GM18507 (cell line): Measurements from ENCODE around the gene KIF26B.
"Not testable (repeated sequence)": the region's sequence is repeated elsewhere in the genome, so short reads cannot be mapped to it uniquely, and the experiment has no call there.

Experiments
- DNase-seq: peaks from one replicate; pipeline ENCODE4 v3.0.0; 2011; ENCODE audit warnings: low read depth; ENCODE audit not compliant: insufficient read length; ENCODE audit errors: extremely low spot score
- FAIRE-seq: peaks from 2 replicates; lab custom pipeline; 2011; peaks lifted over from hg19 to GRCh38; lab: Jason Lieb, UNC

KIF26B gene

DNA sequence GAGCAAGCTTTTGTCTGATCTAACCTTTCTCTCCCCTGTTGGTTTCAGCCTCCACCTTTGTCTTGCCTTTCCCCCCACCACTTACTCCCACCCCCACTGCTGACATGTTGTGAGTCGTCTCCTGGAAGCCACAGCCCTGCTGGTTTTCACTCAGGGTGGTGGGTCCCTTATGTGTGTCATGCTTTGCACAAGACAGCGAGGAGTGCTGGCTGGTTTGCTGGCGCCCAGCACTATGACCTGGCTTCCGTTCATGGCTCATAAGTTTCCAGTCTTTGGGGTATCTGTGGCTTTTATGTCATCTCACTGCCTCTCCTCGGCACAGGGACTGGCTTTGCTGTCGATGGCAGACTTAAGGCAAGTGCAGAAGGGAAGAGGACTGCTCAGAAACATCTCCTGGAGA is 177.7 kb downstream of the KIF26B start:
- DNase-seq (no peak), FAIRE-seq (no peak)

DNA sequence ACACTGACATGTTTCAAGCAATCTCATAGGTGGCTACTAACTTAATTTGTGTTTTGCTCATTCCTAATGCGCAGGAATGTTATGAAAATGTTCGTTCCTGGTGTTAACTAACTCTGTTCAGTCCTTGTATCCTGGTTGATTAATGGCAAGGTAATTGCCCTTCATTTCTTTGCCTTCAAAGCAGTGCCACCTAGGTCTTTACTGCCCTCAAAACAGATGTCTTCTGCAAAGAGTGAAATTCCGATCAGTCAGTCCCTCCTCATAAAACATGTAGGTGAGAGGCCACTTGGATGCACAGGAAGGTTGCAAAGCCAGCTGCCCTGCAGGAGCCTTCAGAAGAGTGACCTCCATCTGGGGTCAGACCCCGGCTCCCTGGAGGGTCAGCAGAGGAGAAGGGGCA is 179.4 kb downstream of the KIF26B start:
- FAIRE-seq (no peak), DNase-seq (no peak)

DNA sequence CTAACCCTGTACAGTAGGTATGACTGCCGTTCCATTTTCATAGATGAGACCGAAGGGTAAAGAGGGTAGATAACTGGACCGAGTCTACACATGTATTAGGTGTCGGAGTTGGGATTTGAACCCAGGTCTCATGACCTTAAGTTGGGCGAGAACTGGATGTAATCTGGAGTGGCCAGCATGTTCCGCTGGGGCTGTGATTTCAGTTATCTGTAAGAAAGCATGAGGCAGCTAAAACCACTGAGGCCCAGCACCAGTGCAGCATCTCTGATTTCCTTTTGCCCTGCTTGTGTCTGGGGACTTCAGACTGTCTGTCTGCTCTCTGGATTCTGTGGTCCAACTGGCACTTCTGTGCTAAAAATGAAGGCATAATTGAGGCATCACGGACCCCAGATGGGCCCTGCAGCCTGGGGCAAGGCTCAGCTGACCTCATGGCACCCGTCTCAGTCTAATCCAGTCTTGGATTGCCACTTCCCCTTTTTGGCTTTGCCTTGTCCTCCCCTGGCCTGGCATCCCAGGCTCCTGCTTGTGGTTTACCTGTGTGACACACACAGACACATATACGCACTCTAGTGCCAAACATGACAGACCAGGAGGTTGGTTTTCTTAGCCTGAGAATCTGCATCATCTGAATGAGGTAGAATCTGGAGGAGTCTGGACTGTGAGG is 180.2 kb downstream of the KIF26B start:
- no peak for FAIRE-seq
- DNase-seq: no peak

DNA sequence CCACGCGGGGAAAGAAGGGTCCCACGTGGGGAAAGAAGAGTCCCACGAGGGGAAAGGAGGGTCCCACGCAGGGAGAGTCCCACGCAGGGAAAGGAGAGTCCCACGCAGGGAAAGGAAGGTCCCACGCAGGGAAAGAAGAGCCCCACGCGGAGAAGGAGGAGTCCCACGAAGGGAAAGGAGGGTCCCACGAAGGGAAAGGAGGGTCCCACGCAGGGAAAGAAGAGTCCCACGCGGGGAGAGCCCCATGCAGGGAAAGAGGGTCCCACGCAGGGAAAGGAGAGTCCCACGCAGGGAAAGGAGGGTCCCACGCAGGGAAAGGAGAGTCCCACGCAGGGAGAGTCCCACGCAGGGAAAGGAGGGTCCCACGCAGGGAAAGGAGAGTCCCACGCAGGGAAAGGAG is 180.9 kb downstream of the KIF26B start:
- FAIRE-seq, DNase-seq: not testable (repeated sequence)

DNA sequence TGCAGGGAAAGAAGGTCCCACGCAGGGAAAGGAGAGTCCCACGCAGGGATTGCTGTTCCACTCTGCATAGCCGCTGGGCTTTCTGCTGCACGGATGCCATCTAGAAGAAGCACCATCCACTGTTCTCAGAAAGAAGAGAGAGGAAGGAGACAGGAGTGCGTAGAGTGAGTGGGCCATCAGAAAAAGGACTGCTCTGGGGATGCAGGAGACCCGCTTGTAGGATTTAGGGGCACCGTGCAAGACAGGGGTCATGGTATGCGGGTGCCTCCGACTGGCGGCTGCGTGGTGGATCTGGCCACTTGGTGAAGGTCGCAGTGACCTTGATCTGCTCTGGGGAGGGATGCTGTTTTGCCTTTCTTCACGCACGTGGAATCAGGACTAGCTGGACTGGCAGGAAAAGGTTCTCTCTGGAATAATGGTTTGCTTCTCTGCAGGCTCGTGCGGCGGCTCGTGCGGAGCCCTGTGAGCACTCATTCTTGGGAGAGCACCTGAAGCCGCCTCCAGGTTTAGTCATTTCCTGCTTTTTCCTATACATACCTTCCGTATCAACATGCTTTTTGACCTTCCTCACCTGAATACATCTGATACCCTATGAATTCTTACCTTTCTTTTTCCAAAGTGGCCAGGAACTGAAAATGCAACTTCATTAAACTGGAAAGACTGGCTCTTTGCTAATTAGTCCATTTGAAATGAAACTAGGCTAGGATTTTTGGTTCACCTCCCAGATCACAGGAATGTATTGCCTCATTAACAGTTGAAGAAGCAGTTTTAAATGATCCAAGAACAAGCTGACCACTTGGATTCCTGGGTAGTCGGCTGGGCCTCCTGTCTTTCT is 181.6 kb downstream of the KIF26B start:
- DNase-seq (no peak), FAIRE-seq (no peak)

DNA sequence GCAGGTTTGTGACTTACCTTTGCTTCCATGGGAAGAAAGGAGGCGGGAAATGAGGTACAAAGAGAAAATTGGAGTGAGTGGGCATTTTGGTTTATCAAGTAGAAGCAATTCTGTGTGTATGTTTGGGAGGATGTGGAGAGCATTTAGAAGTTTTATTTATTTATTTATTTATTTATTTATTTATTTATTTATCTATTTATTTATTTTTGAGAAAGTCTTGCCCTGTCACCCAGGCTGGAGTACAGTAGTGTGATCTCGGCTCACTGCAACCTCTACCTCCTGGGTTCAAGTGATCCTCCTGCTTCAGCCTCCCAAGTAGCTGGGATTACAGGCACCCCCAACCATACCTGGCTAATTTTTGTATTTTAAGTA is 182.2 kb downstream of the KIF26B start:
- not testable (repeated sequence) for DNase-seq

DNA sequence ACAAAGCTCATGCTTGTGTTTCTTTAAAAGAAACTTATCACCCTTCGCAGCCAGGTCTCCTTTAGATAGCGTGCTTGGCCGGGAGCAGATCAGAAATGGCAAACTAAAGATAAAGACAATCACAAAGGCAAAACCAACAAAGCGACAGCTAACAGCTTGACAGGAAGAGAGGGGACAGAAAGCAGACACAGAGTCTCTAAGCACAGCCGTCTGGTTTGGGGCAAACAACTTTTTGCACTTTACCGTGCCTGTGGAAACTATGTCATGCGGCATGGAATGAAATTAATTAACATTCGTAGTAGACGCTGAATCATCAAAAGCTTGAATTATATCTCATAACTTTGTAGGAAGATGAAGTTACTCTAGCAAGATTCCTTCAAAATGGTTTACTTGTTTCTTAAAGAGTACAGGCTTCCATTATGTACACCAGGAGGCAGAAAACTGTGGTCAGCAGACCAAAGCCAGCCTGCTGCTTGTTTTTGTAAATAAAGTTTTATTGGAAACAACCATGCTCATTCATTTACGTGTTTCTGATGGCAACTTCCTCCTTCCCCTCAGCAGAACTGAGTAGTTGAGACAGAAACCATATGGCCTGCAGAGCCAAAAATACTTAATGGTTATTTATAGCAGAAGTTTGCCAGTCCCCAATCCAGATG is 183.2 kb downstream of the KIF26B start:
- FAIRE-seq (no peak), DNase-seq (no peak)

More for the DNA sequence above, 182.2 kb downstream of the KIF26B start:
- FAIRE-seq: not testable (repeated sequence)

DNA sequence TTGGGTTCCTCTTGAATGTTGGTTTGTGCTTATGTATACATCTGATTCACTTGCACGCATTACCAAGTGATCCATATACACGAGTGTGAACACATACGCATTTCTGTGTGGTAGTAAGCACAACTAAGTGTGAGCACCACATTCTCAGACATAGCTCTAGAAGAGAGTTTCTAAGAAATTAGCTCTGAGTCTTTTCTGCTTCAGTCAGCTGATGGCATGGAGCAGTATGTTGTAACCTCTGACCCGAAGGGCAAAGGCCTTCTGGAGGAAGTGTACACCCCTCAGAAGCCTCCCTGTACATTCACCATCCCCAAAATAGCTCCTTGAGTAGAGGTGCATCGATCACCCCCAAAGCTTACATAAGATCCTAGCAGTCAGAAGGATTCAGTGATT is 183.7 kb downstream of the KIF26B start:
- FAIRE-seq: no peak
- no peak for DNase-seq

DNA sequence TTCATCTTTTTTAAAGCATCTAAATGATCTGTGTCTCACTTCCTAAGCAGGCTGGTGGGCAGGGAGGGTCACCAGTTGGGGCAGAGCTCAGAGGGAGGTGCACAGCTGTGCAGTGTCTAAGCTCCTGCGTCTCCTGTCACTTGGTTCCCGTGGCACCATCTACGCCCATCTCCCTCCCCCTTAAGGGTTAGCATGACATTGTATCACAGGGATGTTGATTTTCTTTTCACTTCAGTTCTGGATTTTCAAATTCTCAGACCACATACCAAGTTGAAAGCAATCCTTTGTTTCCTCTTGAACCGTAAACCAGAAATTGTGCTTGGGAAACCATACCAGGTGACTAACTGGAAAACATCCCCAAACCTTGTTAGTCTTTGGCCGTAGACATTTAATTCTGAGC is 187.0 kb downstream of the KIF26B start:
- DNase-seq (no peak), FAIRE-seq (no peak)

DNA sequence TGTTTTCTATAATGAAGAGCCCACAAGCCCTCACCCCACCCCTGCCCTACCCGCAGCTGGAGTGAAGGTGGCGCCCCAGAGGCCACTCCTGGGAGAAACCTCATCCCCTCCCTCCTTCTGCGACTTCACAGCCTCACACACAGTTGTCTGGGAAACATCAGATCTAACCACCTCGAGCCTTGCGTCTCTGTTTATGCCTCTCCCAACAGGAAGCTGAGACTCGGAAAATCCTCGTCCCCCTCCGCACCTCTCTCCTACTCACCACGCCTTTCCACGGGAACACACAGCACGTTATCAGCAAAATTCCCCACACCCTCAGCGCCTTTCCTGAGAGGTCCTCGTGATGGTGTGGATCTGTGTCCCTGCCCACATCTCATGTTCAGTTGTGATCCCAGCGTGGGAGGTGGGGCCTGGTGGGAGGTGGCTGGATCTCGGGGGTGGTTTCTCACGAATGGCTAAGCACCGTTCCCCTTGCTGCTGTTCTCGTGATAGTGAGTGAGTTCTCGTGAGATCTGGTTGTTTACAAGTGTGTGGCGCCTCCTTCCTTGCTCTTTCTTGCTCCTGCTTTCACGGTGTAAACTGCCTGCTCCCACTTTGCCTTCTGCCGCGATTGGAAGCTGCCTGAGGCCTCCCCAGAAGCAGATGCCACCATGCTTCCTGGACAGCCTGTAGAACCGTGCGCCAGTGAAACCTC is 190.6 kb downstream of the KIF26B start:
- DNase-seq: no peak
- FAIRE-seq: no peak

DNA sequence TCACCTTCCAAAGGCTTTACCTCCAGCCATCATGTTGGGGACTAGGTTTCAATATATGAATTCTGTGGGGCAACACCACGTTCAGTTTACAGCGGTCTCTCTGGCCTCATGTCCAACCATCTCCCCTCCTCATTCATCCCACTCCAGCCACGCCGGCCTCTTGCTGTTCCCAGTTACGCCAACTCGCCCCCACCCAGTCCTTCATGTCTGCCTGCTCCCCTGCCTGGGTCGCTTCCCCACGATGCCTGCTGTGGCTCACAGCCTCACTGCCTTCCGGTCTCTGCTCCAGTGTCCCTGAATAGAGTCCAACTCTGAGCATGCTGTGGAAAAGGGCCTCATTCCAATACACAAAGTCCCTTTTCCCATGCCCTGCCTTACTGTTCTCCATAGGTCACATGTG is 193.8 kb downstream of the KIF26B start:
- DNase-seq: no peak
- FAIRE-seq: no peak

DNA sequence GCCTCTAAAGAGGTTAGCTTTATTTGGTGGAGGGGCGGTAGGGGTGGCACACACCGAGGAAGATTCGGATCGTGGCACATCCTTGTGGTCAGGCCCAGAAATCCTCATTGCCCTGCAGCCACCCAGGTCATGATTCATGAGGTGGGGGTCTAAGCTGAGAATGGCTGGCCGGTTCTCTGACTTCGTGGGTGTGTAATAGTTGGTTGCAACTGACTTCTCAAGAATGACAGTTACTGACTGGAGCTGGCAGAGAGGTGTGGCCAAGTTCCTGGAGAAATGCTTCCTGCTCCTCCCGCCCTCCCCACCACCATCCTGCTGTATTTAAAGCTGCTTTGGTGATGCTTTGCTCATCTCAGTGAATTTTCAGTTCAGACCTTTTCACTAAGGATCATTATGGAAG is 198.6 kb downstream of the KIF26B start:
- FAIRE-seq: no peak
- no peak for DNase-seq

DNA sequence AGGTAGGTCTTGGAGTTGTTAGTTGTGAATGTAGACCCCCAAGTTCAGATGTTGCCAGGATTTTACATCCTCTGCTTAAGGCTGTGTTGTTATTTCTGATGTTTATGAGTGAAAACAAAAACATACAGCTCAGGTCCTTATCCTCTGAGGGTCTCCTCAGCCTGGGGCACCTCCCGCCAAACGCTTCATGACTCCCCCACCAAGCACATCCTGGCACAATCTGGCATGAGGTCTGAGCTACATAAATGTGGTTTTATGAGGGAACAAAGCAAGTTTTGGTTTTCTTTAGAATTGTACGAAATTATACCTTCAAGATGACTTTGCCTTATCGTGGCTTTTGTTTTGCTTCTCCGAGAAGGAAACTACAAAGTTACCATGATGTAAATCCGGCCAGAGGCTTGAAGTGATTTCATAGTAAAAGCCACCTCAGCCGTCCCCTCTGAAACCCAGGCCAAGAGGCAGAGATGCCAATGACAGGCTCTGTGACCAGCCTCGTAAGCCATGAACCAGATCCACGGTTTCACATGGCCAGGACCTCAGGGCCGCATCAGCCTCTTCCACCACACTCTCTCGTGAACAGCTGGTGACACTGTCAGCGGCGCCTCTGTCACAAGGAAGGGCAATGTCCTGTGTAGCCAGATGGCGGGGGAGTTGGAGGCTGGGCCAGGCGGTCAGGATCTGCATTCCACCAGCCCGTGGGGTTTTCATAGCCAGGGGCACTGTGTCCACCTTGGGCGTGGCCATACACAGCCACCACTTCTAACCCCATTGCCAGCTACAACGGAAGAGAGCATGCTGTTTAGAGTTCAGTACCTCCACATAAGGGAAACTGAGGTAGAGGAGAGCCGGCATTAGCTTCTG is 199.4 kb downstream of the KIF26B start:
- DNase-seq: no peak
- FAIRE-seq: no peak

DNA sequence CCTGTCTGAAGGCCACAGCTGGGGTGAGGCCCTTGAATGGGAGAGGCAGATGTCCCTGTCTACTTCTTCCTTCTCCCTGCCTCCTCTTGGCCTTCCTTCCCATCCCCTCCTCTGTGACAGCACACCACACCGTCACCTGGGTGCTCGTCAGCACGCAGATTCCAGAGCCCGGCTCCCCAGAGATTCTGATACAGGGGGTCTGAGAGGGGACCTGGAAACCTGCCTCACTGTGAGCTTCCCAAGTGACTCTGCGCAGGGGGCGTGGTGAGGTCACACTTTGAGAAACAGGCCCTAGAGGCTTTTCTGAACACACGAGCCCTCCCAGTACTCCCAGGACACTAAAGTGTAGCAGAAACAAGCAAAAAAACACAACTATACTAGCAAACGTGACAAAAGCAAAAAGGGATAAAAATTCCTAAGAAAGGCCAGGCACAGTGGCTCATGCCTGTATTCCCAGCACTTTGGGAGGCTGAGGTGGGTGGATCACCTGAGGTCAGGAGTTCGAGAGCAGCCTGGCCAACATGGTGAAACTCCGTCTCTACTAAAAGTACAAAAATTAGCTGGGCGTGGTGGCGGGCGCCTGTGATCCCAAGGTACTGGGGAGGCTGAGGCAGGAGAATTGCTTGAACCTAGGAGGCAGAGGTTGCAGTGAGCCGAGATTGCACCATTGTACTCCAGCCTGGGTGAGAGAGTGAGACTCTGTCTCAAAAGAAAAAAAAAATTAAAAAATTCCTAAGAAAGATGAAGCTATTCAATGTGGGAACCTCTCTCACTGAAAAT is 201.3 kb downstream of the KIF26B start:
- not testable (repeated sequence) for DNase-seq, FAIRE-seq

DNA sequence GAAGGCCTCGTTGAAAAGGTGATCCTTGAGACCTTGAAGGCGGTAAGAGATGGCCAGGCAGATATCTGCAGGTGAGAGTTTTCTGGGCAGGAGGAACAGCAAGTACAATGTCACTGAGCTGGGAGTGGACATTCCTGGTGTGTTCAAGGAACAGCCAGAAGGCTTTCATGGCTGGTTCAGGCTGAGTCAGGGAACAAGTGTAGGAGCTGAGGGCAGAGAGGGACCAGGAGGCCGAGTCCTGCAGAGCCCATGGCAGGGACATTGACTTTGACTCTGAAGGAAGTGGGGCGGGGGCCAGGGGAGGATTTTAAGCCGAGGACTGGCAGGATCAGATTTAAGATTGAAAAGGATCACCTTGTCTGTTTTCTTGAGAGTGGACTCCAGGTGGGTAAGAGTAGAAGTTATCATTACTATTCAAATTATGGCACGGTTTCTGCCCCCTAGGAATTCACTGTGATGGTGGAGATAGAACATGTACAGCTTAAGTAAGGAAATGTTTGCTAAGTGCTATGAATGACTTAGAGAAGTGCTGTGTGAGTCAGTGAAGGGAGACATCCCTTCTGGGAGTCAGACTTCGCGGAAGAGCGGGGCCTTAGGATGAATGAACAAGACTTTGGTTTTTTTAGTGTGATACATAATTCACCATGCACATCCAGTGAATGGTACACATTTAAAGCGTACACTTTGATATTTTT is 202.3 kb downstream of the KIF26B start:
- DNase-seq: no peak
- no peak for FAIRE-seq

DNA sequence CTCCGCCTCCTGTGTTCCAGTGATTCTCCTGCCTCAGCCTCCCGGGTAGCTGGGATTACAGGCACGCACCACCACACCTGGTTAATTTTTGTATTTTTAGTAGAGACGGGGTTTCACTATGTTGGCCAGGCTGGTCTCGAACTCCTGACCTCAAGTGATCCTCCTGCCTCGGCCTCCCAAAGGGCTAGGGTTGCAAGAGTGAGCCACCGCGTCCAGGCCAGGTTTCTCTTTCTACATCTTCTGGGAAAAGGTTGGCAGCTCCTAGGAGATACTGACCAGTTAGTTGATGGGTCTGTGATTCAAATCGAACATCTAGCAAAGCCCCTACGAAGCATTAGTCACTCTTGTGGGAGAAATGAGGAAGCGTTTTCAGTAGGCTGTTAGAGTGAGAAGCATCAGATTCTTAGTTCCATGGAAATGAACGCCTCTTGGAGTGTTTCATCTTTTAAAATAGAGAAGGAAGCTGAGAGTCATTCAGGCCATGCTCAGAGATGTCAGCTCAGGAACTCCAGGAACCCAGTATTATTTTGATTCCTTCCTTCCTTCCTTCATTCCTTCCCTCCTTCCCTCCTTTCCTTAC is 204.4 kb downstream of the KIF26B start:
- not testable (repeated sequence) for FAIRE-seq, DNase-seq

DNA sequence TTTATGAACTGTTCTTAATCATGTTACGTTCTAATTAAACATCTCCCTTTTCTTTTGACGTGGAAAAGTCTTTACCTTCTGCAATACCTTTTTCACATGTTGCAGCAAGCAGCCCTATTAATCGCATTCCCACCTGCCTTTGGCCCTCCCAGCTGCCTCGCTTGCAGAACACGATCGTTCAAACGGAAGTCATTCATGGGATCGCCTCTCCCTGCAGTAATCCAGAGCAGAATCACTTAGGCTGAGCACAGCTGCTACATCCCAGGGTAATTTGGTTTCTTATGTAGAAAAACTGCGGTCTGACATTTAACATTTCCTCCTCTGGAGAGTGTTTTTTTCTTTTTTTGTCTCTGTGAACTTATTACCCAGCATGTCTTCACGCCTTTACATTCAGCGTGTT is 206.3 kb downstream of the KIF26B start:
- FAIRE-seq (no peak), DNase-seq (no peak)

DNA sequence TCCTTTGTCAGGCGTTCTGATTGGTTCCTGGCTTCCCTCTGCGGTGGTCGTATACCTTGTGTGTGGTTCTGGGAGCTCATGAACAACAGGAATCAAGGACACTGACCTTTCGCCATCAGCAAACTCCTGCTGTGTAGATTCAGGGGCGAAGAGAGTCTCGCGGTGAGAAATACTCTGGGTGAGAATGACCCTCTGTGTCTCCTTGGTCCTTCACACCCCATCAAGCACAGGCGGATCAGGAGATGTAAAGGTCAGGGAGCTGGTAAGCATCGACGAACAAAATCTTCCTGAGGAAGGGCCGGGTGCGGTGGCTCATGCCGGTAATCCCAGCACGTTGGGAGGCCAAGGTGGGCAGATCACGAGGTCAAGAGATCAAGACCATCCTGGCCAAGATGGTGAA is 207.2 kb downstream of the KIF26B start:
- FAIRE-seq: no peak
- no peak for DNase-seq
